GM21825 (cell line): ENCODE measurements around the gene SPATA24.

ENCODE experiments used
- ATAC-seq: cut with Tn5 transposase; IDR thresholded peaks from one replicate; pipeline ENCODE4 v1.9.1; 2021; ENCODE audit warnings: mild to moderate bottlenecking, moderate library complexity; ENCODE audit not compliant: unreplicated experiment

SPATA24 gene

GRCh38 chr5:139383993-139384590 is 19.8 kb downstream of the SPATA24 start:
- no peak for ATAC-seq

DNA sequence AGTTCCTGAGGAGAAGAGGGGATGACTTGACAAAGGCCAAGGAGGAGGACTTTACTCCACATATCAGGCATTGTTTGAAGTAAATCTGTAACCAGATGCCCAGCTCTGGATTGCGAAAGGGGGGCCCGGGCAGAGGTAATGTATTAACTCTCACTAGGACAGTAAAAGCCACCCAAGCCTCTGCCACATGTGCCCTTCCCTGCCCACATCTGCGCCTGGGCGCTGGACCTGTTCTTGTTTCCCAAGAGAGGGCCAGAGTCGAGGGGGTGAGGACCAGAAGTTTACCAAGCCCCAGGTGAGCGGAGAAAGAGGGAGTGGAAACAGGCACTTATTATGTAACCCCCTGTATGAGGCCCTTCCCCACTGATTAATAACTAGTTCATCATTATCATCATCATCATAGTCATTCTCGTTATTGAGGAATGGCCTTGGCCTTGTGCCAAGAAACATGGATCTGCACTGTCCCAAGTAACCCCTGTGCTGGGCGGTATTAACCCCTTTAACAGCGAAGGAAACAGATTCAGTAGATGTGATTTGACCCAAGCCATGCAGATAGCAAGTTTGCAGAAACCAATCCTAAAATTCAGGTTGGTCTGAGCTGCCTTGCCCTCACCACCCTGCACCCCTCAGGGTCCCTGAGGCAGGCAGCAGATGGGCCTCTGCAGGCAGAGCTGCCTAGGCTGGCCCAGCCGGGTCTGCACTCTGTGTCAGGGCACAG is 20.5 kb downstream of the SPATA24 start, which contains the start of gene SLC23A1:
SLC23A1 (minus strand) TSS at position 23 of the 718 bp plus-strand sequence. CDS start 44 bp downstream, outside the sequence.
- ATAC-seq: no peak

- ATAC-seq: no peak
Measured at GRCh38 chr5:139382807-139383206, 21.1 kb downstream of the SPATA24 start.

GRCh38 chr5:139381837-139382761 is 21.8 kb downstream of the SPATA24 start:
- ATAC-seq: no peak

DNA sequence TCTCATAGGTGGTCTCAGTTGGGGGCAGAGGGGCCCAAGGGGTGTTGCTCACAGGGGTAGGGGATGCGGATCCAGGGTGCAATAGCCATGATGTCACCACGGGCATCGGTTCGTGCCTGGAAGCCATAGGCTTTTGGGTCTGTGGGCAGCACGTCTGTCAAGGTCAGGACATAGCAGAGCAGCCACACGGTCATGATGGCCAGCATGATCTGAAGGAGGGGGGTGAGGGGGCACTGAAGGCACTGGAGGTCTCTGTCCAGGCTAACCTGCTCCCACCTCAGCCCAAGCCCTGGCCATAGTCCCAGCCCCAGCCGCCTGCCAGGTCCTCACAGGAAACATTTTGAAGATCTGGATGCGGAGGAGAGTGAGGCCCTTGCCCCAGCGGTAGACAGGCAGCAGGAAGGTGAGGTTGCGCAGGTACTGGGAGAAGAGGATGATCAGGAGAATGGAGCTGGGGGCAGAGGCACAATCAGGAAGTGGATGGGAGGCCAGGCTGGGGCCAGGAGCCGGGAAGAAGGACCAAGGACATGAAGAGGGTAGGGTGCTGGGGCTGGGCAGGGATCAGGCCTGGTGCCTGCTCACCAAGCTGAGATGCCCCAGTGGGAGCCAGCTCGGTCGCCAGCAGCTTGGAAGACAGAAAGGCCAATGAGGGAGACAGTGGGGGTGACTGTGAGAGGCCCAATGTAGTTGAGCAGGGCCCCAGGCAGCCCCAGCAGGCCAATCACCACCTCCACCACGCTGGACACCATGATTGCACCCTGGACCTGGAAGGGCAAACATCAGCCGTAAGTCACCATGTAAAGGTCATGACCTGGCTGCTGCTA is 24.1 kb downstream of the SPATA24 start:
- no peak for ATAC-seq

- no peak for ATAC-seq
Measured at GRCh38 chr5:139378941-139379361, 24.9 kb downstream of the SPATA24 start.

GRCh38 chr5:139378101-139378825 is 25.6 kb downstream of the SPATA24 start:
- ATAC-seq: no peak

DNA sequence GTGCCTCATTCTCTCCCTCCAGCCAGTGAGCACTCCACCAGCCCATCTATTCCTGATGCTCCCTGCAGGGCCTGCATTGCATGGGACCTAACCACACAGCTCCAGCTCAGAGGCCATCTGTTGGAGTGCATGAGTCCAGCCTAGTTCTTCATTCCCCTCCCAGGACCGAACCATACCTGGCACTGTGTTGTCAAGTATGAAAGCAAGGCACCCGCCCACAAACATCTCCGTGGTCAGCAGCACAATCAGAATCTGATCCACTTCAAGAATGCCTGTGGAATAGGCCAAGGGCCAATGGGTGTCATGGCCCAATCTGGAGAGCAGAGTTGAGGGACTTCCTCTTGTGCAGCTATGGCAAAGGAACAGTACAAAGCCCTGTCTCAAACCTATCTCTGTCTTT is 26.7 kb downstream of the SPATA24 start:
- ATAC-seq: no peak

- ATAC-seq: no peak
Measured at GRCh38 chr5:139376364-139376763, 27.5 kb downstream of the SPATA24 start.

GRCh38 chr5:139374909-139375308 is 29.0 kb downstream of the SPATA24 start:
- ATAC-seq: no peak

- ATAC-seq: no peak
Measured at GRCh38 chr5:139371482-139372435, 32.1 kb downstream of the SPATA24 start.

DNA sequence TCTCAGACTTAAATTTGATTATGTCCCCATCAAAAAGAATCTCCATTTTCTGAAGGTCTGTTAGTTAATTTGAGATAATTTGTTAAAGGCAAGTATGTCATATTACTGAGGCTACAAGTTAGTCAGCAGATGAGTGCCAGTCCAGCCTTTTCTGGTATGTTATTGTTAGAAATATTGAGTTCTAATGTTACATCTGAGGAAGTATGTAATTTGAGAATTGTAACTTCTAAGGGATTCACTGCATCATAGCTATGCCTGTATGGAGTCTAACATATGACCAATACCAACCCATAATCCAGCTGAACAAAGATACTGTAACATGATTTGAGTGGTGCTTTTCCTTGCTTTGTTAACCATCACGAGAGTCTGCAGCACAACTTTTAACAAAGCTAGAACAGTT is 34.7 kb downstream of the SPATA24 start:
- ATAC-seq: no peak

- ATAC-seq: no peak
Measured at GRCh38 chr5:139368613-139369012, 35.3 kb downstream of the SPATA24 start.

- no peak for ATAC-seq
Measured at GRCh38 chr5:139364466-139364865, 39.4 kb downstream of the SPATA24 start.

GRCh38 chr5:139363937-139364336 is 40.0 kb downstream of the SPATA24 start:
- no peak for ATAC-seq

DNA sequence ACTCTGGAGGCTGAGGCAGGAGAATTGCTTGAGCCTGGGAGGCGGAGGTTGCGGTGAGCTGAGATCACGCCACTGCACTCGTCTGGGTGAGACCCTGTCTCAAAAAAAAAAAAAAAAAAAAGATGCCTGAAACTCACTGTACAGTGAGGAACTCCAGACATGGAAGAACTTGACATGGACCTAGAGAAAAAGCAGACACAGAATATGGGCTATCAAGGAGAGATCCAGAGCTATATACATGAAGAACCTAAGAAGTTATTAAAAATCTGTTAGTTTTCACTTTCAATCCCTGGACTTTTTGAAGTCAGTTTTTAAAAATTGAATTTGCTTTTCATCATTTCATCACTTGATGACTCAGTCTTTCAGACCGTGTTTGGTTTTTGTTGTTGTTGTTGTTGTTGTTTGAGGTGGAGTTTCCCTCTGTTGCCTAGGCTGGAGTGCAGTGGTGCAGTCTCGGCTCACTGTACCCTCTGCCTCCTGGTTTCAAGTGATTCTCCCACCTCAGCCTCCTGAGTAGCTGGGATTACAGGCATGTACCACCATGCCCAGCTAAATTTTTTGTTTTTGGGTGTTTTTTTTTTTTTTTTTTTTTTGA is 42.0 kb downstream of the SPATA24 start:
- ATAC-seq: no peak

DNA sequence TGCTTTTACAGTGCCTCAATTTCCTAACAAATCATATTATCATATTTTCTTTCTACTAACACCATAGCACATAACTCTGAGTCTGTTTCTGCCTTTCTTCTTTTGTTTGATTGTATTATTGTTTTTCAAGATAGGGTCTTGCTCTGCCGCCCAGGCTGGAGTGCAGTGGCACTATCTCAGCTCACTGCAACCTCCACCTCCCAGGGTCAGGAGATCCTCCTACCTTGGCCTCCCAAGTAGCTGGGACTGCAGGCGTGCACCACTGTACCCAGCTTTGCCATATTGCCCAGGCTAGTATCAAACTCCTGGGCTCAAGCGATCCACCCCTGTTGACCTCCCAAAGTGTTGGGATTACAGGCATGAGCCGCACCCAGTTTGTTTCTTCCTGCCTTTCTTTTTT is 43.5 kb downstream of the SPATA24 start:
- ATAC-seq: no peak

- ATAC-seq: no peak
Measured at GRCh38 chr5:139358064-139358463, 45.8 kb downstream of the SPATA24 start.
